GM19463 (cell line): Measurements from ENCODE around the gene SLC10A3.

ENCODE experiments used
- ATAC-seq: cut with Tn5 transposase; IDR thresholded peaks from one replicate; pipeline ENCODE4 v1.9.1; 2021; ENCODE audit warnings: mild to moderate bottlenecking, moderate library complexity; ENCODE audit not compliant: unreplicated experiment

SLC10A3 gene

DNA sequence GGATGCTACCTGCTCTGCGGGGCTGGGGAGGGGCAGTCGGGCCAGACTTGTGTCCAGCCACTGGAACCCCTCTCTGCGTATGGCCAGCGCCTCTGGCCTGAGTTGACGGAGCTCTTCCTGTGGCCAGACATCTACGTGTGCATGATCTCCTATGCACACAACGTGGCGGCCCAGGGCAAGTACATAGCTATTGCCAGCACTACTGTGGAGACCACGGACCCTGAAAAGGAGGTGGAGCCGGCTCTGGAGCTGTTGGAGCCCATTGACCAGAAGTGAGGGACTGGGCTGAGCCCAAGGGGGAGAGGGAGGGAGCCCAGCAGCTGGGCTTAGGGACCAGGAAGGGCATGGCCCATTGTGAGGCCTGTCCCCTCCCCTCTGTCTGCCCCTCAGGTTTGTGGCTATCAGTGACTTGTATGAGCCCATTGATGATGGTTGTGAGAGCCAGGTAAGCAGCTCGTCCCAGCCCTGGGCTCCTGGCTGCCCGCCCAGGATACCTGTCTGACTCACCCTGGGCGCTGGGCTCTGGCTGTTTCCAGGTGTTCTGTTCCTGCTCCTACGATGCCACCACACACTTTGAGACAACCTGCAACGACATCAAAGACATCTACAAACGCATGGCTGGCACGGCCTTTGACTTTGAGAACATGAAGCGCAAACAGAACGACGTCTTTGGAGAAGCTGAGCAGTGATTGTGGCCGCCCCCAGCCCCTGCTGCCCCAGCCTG, 48.3 kb downstream of the SLC10A3 start:
- no peak for ATAC-seq

DNA sequence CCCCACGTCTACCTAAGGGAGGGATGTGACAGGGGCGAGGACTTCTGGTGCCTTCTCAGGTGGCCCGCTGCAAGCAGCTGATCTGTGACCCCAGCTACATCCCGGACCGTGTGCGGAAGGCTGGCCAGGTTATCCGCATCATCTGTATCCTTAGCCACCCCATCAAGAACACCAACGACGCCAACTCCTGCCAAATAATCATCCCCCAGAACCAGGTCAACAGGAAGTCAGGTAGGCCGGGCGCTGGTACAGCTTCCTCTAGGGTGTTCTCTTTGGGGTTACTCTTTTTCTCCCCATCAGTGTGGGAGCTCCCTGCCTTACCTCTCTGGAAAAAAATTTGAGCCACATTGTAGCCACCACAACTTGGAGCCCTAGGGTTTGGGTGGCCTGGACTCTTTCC, 48.9 kb downstream of the SLC10A3 start:
- no peak for ATAC-seq

DNA sequence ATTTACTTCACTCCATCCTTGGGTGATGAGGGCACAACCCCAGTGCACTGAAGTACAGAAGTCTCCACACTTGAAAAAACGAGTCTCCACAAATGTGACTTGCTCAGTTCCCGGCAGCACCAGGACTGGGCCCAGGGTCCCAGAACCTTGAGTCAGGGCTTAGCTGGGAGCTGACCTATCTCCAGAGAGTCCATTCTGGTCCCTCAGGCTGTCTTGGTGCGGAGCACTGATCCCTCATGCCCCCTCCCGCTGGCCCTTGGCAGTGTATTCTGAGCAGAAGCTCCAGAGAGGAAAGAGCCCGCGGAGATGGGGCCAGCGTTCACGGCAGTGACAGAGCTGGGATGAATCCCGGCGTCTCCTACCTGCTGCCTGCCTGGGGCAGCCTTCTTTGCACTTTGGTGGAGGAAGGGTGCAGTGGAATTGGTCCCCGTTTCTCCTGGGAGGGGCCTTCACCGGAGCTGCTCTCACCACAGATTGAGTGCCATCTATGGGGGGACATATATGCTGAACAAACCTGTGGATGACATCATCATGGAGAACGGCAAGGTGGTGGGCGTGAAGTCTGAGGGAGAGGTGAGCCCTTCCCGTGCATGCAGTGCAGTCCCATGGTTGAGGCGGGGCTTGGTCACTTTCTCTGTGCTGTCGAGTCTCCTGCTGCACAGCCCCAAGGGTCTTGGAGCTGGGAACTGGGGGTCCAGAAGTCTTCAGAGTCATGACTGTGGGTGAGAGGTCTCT, 49.6 kb downstream of the SLC10A3 start:
- ATAC-seq, result no peak

DNA sequence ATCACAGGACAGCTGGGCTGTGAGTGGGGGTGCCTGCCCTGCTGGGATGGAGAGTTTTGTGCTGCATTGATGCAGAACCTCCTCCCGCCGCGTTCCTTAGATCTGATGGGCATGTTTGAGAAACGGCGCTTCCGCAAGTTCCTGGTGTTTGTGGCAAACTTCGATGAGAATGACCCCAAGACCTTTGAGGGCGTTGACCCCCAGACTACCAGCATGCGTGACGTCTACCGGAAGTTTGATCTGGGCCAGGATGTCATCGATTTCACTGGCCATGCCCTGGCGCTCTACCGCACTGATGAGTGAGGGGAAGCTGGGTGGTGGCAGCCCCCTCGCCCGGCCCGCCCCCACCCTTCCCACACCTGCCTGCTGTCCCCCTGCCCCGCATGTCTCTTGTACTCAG, 50.6 kb downstream of the SLC10A3 start:
- no peak for ATAC-seq

DNA sequence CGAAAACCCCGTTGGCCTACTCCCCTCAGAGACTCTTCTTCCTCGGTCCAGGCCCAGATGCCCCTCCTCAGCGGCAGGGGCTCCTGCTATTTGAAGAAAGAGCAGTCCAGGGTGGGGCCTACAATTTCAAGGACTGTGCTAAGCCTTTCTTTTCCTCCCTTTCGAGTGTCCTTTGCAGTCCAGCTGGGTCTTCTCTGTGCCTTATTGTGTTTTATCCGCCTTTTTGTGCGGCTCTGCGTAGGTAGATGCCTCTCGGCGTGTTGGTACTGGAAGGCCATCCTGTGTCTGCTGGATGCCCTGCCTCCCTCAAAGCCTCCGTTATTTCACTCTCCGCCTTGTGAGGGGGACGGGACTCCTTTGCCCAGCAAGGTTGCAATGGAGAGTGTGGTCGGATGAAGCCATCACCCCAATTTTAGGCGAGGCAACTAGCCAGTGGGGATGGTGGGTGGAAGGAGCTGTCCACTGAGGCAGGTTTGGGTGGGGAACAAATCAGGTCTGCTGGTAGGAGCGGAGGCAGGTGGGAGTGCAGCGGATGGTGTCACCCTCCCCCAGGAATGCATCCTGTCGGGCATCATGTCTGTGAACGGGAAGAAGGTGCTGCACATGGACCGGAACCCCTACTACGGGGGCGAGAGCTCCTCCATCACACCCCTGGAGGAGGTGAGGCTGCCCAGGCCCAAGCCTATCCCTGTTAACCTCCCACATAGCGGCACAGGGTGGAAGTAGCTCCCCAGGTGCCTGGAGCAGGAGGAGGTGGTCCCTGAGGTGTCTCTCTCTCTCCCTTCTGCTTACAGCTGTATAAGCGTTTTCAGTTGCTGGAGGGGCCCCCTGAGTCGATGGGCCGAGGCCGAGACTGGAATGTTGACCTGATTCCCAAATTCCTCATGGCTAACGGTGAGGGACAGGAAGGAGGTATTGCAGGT, 52.2 kb downstream of the SLC10A3 start:
- no peak for ATAC-seq
